SKM-1 (cell line): ENCODE results near the gene TNFSF9.
A peak's percentile ranks its signal among the peaks of the same experiment; 100 is the strongest.
"Not testable (repeated sequence)": the region's sequence is repeated elsewhere in the genome, so short reads cannot be mapped to it uniquely, and the experiment has no call there.

Experiments
- DNase-seq: peaks from one replicate; lab custom pipeline; 2025; ENCODE audit not compliant: unreplicated experiment; lab: John Stamatoyannopoulos, UW

The TNFSF9 gene

GRCh38 chr19:6532244-6532999, 1.6 kb downstream of the TNFSF9 start:
- DNase-seq = peak; percentile 81

- no peak for DNase-seq
Measured at GRCh38 chr19:6533000-6533328, 2.1 kb downstream of the TNFSF9 start.

- no peak for DNase-seq
Measured at GRCh38 chr19:6533746-6534418, 3.1 kb downstream of the TNFSF9 start.

- DNase-seq = no peak
Measured at GRCh38 chr19:6534451-6535093, 3.7 kb downstream of the TNFSF9 start.

GRCh38 chr19:6535558-6536137, 4.8 kb downstream of the TNFSF9 start:
- no peak for DNase-seq

GRCh38 chr19:6539514-6539913, 8.7 kb downstream of the TNFSF9 start:
- DNase-seq = no peak

GRCh38 chr19:6540918-6541689, 10.3 kb downstream of the TNFSF9 start:
- DNase-seq = no peak

GRCh38 chr19:6543866-6544347, 13.1 kb downstream of the TNFSF9 start:
- no peak for DNase-seq

GRCh38 chr19:6550679-6551078, 19.9 kb downstream of the TNFSF9 start:
- DNase-seq = peak; percentile 24

- no peak for DNase-seq
Measured at GRCh38 chr19:6551091-6551490, 20.3 kb downstream of the TNFSF9 start.

GRCh38 chr19:6551607-6552450, 21.0 kb downstream of the TNFSF9 start:
- DNase-seq = no peak

GRCh38 chr19:6556043-6556449, 25.2 kb downstream of the TNFSF9 start:
- no peak for DNase-seq

- no peak for DNase-seq
Measured at GRCh38 chr19:6556480-6557195, 25.8 kb downstream of the TNFSF9 start.

GRCh38 chr19:6562437-6562836, 31.6 kb downstream of the TNFSF9 start:
- DNase-seq = not testable (repeated sequence)

GRCh38 chr19:6564393-6564792, 33.6 kb downstream of the TNFSF9 start:
- DNase-seq = no peak

GRCh38 chr19:6566727-6567126, 35.9 kb downstream of the TNFSF9 start:
- not testable (repeated sequence) for DNase-seq

- no peak for DNase-seq
Measured at GRCh38 chr19:6568010-6568526, 37.2 kb downstream of the TNFSF9 start.

- DNase-seq = peak; percentile 51
Measured at GRCh38 chr19:6568816-6569215, 38.0 kb downstream of the TNFSF9 start.

- no peak for DNase-seq
Measured at GRCh38 chr19:6570764-6571163, 39.9 kb downstream of the TNFSF9 start.
